Panc1 (cell line): ENCODE results near the gene MAFG. TPM values are rescaled to one million over a fixed set of nuclear protein-coding genes. Genes with fewer than 3 reads are reported as not detected.

Experiments used
- ATAC-seq: fragments of 200-7000 bp; cut with Tn5 transposase; 2 replicates; pipeline ENCODE4 v1.9.1; 2020; ENCODE audit warnings: mild to moderate bottlenecking, moderate library complexity
- BruUV-seq: library from RNA; stranded (reverse); fragments of 400-500 nt; replicated peaks from 2 replicates; lab custom pipeline; 2021; lab: Mats Ljungman, UMichigan
- CTCF ChIA-PET: fragments of 300-600 bp; sonication (Branson Sonifier 250); formaldehyde crosslinking; loops from one replicate; lab custom pipeline; 2022; ENCODE audit warnings: antibody characterized with exemption; lab: Charles Lee
- POLR2A ChIA-PET: fragments of 300-600 bp; sonication (Branson Sonifier 250); formaldehyde crosslinking; loops from one replicate; lab custom pipeline; 2022; ENCODE audit warnings: antibody characterized with exemption; lab: Charles Lee
- DNase-seq: peaks from one replicate; pipeline ENCODE4 v3.0.0-alpha.2; 2010; ENCODE audit warnings: low read depth, low spot score
- H3K27ac ChIP-seq: 2 replicates; pipeline ENCODE4 v1.5.1; 2011; ENCODE audit warnings: mild to moderate bottlenecking, low read length, inconsistent platforms
- H3K27me3 ChIP-seq: fragments of 200-500 bp; sonication (Bioruptor generic); 2 replicates; pipeline ENCODE4 v1.6.0; 2014; ENCODE audit warnings: low read length, inconsistent platforms; ENCODE audit not compliant: control insufficient read depth, insufficient read depth
- H3K36me3 ChIP-seq: fragments of 200-500 bp; sonication (Bioruptor generic); 2 replicates; pipeline ENCODE4 v1.5.1; 2014; ENCODE audit warnings: inconsistent platforms, mild to moderate bottlenecking, low read length, moderate library complexity; ENCODE audit not compliant: control insufficient read depth, insufficient read depth
- H3K4me1 ChIP-seq: 2 replicates; pipeline ENCODE4 v1.5.1; 2011; ENCODE audit warnings: inconsistent platforms, mild to moderate bottlenecking, low read length, moderate library complexity; ENCODE audit not compliant: control insufficient read depth, insufficient read depth
- H3K4me3 ChIP-seq, 2 experiments: 2 replicates each; pipeline ENCODE4 v1.5.1; 2011 to 2012; ENCODE audit warnings: low read depth in 2 of 2, low read length in 2 of 2, mild to moderate bottlenecking in 2 of 2, inconsistent platforms in 1 of 2, moderate library complexity in 1 of 2
- H3K9me3 ChIP-seq: fragments of 200-500 bp; sonication (Bioruptor generic); 2 replicates; pipeline ENCODE4 v1.5.1; 2014; ENCODE audit warnings: low read depth, mild to moderate bottlenecking, inconsistent platforms, low read length, moderate library complexity; ENCODE audit not compliant: control insufficient read depth, insufficient read depth
- POLR2AphosphoS5 ChIP-seq: IDR thresholded peaks from 2 replicates; pipeline ENCODE4 v1.6.1; 2012; ENCODE audit warnings: mild to moderate bottlenecking, low read depth, low read length, moderate library complexity
- REST ChIP-seq, 2 experiments: IDR thresholded peaks; 2 replicates each; pipeline ENCODE4 v1.6.1; 2011 to 2012; ENCODE audit warnings: low read depth in 2 of 2, control low read depth in 1 of 2, low read length in 1 of 2, mild to moderate bottlenecking in 1 of 2, moderate library complexity in 1 of 2; ENCODE audit not compliant: insufficient read depth in 1 of 2
- SIN3A ChIP-seq: IDR thresholded peaks from 2 replicates; pipeline ENCODE4 v1.6.1; 2012; ENCODE audit warnings: low read depth, mild to moderate bottlenecking, low read length, moderate library complexity, borderline replicate concordance; ENCODE audit not compliant: insufficient read depth
- TCF7L2 ChIP-seq: IDR thresholded peaks from 2 replicates; pipeline ENCODE4 v1.6.1; 2011; ENCODE audit warnings: mild to moderate bottlenecking, low read depth, low read length, inconsistent platforms
- in situ Hi-C: cut with HindIII; loops from 2 replicates; pipeline ENCODE4 v1.10.0; 2016; ENCODE audit warnings: low sequenced_read_pairs, low pct_unique_long_range_greater_than_20kb
- intact Hi-C: fragments of 100-400 bp; cut with micrococcal nuclease; formaldehyde crosslinking; loops from one replicate; pipeline ENCODE4 v1.10.0; 2022; ENCODE audit not compliant: unreplicated experiment
- total RNA-seq: library from RNA; stranded (reverse); gene quantifications from one replicate; pipeline ENCODE4 v1.2.1, GENCODE V29; 2021; ENCODE audit not compliant: unreplicated experiment
- TF ChIP-seq, protein P1 (sequence below): fragments of 450-650 bp; IDR thresholded peaks from 2 replicates; pipeline ENCODE4 v1.5.1; 2017; ENCODE audit warnings: mild to moderate bottlenecking

MAFG gene
- total RNA-seq, 1 experiment from 2014 or later, result 57.0 TPM

DNA sequence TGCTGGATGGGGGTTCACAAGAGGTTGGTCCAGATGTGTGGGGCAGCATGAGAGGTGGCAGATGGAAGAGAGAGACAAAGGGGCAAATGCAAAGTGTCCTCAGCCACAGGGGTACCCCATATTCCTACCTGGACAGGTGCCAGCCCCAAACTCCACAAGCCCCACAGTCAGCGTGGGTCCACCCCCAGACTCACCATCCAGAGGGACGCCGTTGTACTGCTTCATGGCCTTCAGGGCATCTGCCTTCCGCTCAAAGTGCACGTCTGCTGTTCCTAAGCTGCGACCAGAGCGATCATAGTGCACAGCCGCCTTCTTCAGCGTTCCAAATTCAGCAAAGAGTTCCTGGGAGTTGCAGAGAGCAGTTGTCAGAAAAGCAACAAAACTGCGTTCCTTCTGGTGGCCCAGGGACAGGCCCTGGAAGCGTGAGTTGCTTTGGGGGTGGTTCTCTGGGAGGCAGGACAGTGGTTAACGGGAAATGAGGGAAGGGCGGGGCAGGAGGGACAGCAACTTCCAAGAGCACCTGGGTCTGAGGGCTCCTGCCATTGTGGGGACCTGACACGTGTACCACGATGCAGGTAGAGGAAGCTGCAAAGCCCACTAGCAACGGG lies 38.4 kb downstream of the MAFG start:
- H3K27ac ChIP-seq, result no peak overlapping the region; the same call in 1 of the 2 replicates
- no peaks in the 10 kb centered on the region for H3K27me3 ChIP-seq
- ATAC-seq (no peak), DNase-seq (no peak)
- BruUV-seq, result no TSS peak
- intact Hi-C loops, result no loop called here
- ChIA-PET CTCF (no interaction called here), POLR2A (interaction anchor here (0.6 kb wide), 1 partner anchor 180 kb away, joined by 3 read pairs; no protein-coding TSS in a partner anchor)
- H3K4me1 ChIP-seq, result peaks cover 9% of the 10 kb centered on the region
- H3K36me3 ChIP-seq, result peaks cover 33% of the 10 kb centered on the region
- no peaks in the 10 kb centered on the region for H3K9me3 ChIP-seq
- TF ChIP-seq POLR2AphosphoS5 (no peak), SIN3A (no peak), TCF7L2 (no peak)
- no peak overlapping the region for H3K4me3 ChIP-seq
- in situ Hi-C loops, result no loop called here

DNA sequence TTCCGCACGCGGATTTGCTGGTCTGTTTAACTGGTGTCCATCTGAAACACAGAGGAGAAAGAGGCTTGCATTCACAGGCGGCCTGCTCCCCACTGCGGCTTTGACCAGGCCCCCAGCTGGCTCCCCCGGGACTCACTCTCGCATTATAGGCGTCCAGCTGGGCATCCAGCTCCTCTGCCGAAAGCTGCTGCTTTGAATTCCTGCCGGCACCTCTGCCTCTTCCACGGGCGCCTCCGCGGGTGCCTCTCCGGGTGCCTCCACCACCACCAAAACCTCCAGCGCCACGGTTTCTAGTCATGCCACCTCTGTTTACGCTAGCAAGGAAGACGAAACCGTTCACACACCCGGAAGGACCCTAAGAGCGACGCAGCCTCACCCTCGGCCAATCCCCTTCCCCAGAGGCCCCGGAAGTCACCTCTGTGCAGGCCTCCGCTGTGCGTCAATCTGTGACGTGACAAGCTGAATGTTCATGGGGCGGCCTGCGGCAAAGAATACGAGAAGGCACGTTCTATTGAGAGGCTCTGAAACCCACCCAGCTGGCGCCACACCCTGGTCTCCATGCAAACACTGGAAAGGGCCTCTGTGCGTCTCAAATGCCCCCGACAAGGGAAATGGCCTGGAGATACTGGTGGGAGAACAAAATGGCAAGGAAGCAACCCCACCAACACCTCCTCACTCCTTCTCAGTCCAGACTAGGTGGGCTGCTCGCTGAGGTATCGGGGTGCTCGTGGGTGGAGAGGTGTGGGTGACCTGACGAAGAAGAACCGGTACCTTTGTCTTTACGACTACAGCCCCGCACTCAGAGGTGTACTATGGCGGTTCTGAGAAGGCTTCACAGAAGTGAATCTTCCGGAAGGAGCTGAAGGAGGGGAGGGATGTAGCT lies 39.2 kb downstream of the MAFG start:
- ATAC-seq, result no peak
- Histone ChIP-seq H3K4me1 (peaks cover 9% of the 10 kb centered on the region), H3K27ac (no peak overlapping the region; the same call in 1 of the 2 replicates), H3K27me3 (no peaks in the 10 kb centered on the region), H3K4me3 (no peak overlapping the region), H3K9me3 (no peaks in the 10 kb centered on the region), H3K36me3 (peaks cover 33% of the 10 kb centered on the region)
- no peak for TF ChIP-seq POLR2AphosphoS5
- TF ChIP-seq REST (IDR thresholded peaks at IDR 0.05; ENCODE audit: insufficient read depth in 1 of 2, low read depth in 2 of 2, low read length in 1 of 2), result no peak
- TF ChIP-seq, protein P1, sequence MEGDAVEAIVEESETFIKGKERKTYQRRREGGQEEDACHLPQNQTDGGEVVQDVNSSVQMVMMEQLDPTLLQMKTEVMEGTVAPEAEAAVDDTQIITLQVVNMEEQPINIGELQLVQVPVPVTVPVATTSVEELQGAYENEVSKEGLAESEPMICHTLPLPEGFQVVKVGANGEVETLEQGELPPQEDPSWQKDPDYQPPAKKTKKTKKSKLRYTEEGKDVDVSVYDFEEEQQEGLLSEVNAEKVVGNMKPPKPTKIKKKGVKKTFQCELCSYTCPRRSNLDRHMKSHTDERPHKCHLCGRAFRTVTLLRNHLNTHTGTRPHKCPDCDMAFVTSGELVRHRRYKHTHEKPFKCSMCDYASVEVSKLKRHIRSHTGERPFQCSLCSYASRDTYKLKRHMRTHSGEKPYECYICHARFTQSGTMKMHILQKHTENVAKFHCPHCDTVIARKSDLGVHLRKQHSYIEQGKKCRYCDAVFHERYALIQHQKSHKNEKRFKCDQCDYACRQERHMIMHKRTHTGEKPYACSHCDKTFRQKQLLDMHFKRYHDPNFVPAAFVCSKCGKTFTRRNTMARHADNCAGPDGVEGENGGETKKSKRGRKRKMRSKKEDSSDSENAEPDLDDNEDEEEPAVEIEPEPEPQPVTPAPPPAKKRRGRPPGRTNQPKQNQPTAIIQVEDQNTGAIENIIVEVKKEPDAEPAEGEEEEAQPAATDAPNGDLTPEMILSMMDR, result no peak
- no peak for TF ChIP-seq SIN3A
- no peak for TF ChIP-seq TCF7L2
- in situ Hi-C loops (no loop called here), intact Hi-C loops (no loop called here)
- CTCF ChIA-PET, result no interaction called here
- no peak for DNase-seq
- POLR2A ChIA-PET, result interaction anchor here (0.6 kb wide), 1 partner anchor 179 kb away, joined by 3 read pairs; no protein-coding TSS in a partner anchor
- no TSS peak for BruUV-seq
